Ovary (tissue), 9 donors: Measurements from ENCODE around the gene TMEM150B. TPM values are rescaled to one million over a fixed set of nuclear protein-coding genes. Genes with fewer than 3 reads are reported as not detected.

Source experiments
- DNase-seq, 5 donors: peaks; one replicate each; pipeline ENCODE4 v3.0.0-alpha.2; 2019 to 2020
- H3K27ac ChIP-seq, 2 donors: fragments of 200-600 bp; one replicate each; pipeline versions ENCODE4 v1.5.1 to v1.8.0; 2019 to 2022
- H3K27me3 ChIP-seq: fragments of 200-600 bp; one replicate; pipeline ENCODE4 v1.8.0; 2022
- H3K36me3 ChIP-seq: fragments of 200-600 bp; sonication (generic); one replicate; pipeline ENCODE4 v1.5.1; 2019
- H3K4me1 ChIP-seq: one replicate; pipeline ENCODE4 v1.8.1; 2013; ENCODE audit warnings: mild to moderate bottlenecking, moderate library complexity; ENCODE audit not compliant: insufficient read depth
- H3K4me3 ChIP-seq: fragments of 200-600 bp; sonication (generic); one replicate; pipeline ENCODE4 v1.5.1; 2017
- H3K9me3 ChIP-seq, 2 donors: fragments of 200-600 bp in 1 of 2; sonication (generic) in 1 of 2; one replicate each; pipeline versions ENCODE4 v1.5.1 to v1.8.1; 2013 to 2019; ENCODE audit warnings: mild to moderate bottlenecking in 1 of 2, moderate library complexity in 1 of 2
- CTCF ChIP-seq, 3 donors: fragments of 450-650 bp in 2 of 3; fragments of 200-600 bp in 1 of 3; IDR thresholded peaks; one replicate each; pipeline versions ENCODE4 v1.5.1 to v1.8.0; 2016 to 2022; ENCODE audit warnings: antibody characterized with exemption in 3 of 3, mild to moderate bottlenecking in 1 of 3
- EP300 ChIP-seq: sonication (generic); formaldehyde crosslinking; IDR thresholded peaks from one replicate; pipeline ENCODE4 v1.6.1; 2017; ENCODE audit warnings: antibody characterized with exemption
- POLR2A ChIP-seq: fragments of 450-650 bp; IDR thresholded peaks from one replicate; pipeline ENCODE4 v1.6.1; 2017; ENCODE audit warnings: antibody characterized with exemption, mild to moderate bottlenecking, moderate library complexity
- WGBS, 3 donors: extraction: QIAGEN DNeasy Blood & Tissue Kit in 1 of 3; methylation state at CpG; one replicate each; pipeline versions ENCODE4 v1.1.5 to v1.1.7; 2013 to 2017; 5-methylcytosine and 5-hydroxymethylcytosine counted together
- intact Hi-C, 4 donors: fragments of 100-400 bp; cut with DNase I; formaldehyde crosslinking; loops; one replicate each; pipeline versions ENCODE4 v1.11.0 to v1.15.1; 2022 to 2023
- polyA plus RNA-seq, 2 donors: library from polyadenylated mRNA; stranded (reverse); fragments of 200-250 nt in 1 of 2; fragments of 350-450 nt in 1 of 2; fragmentation: Illumina TruSeq in 1 of 2; extraction: RNeasy Lipid Tissue Mini Kit (QIAGEN cat#74804) in 1 of 2; gene quantifications; one replicate each; pipeline ENCODE4 v1.2.3, GENCODE V29; 2013 to 2014
- total RNA-seq, 7 donors: library from RNA; depleted of rRNA in 2 of 7; stranded (reverse); fragments of >200 nt in 2 of 7; fragmentation: NEBNext Ultra II Directional in 3 of 7; extraction: Animal tissue kit (Norgen Biotek cat#: 25700) in 3 of 7; gene quantifications; one replicate each; pipeline versions ENCODE4 v1.1.0 to v1.2.4, GENCODE V29; 2016 to 2023
- donor health status: DM: no; HTN: no; CAD: no; lungs with moderate emphysema.
- donor health status: DM: no; HTN: no; CAD: no.
- donor health status: Bipolar disorder and iron deficiency.
- donor health status: DM: yes; HTN: yes; CAD: no.
- donor health status: DM: no; HTN: no; CAD: no.
- donor health status: DM: yes; HTN: yes; CAD: no.

The TMEM150B gene
- total and polyA plus RNA-seq, 9 donors, result 0.36 to 3.9 (median 0.76) TPM

GRCh38 chr19:55345101-55345817, 20.1 kb upstream of the TMEM150B start:
- no peak for TF ChIP-seq CTCF (IDR thresholded peaks at IDR 0.05)
- TF ChIP-seq EP300, result no peak
- no peak for TF ChIP-seq POLR2A
- Histone ChIP-seq H3K36me3 (no peaks in the 10 kb centered on the region), H3K9me3 (no peaks in the 10 kb centered on the region), H3K27me3 (no peaks in the 10 kb centered on the region), H3K4me3 (no peak overlapping the region), H3K4me1 (peaks cover 6% of the 10 kb centered on the region), H3K27ac (no peak overlapping the region)
- WGBS, 3 donors, result 78 to 84% (median 80%) methylated on average over 22 of the region's 22 CpGs
- intact Hi-C loops, result no loop called here
- DNase-seq, result no peak

GRCh38 chr19:55344444-55344843, 19.3 kb upstream of the TMEM150B start:
- intact Hi-C loops, result loop anchor here in 1 of 4 donors (5.0 kb wide), 1 partner anchor 38 kb away; the partner anchor contains the start of gene TMEM238
- TF ChIP-seq CTCF (IDR thresholded peaks at IDR 0.05), result no peak
- TF ChIP-seq POLR2A, result no peak
- no peak for TF ChIP-seq EP300
- H3K9me3 ChIP-seq, result no peaks in the 10 kb centered on the region
- H3K4me1 ChIP-seq, result peaks cover 7% of the 10 kb centered on the region
- no peaks in the 10 kb centered on the region for H3K36me3 ChIP-seq
- H3K27me3 ChIP-seq, result no peaks in the 10 kb centered on the region
- no peak overlapping the region for H3K4me3 ChIP-seq
- H3K27ac ChIP-seq, result no peak overlapping the region
- DNase-seq, result peak in 1 of 5 donors; percentile 30
- WGBS, 3 donors, result 73 to 77% (median 75%) methylated on average over 9 of the region's 9 CpGs

- H3K27me3 ChIP-seq, result no peaks in the 10 kb centered on the region
- no peaks in the 10 kb centered on the region for H3K36me3 ChIP-seq
- H3K9me3 ChIP-seq, result no peaks in the 10 kb centered on the region
- no peak overlapping the region for H3K27ac ChIP-seq
- H3K4me3 ChIP-seq, result peak overlapping the region; percentile 93
- intact Hi-C loops, result loop anchor here in 1 of 4 donors (5.0 kb wide), 1 partner anchor 40 kb away; the partner anchor contains the start of gene TMEM238
- TF ChIP-seq CTCF (IDR thresholded peaks at IDR 0.05), result no peak
- no peak for TF ChIP-seq POLR2A
- no peak for TF ChIP-seq EP300
- 74 to 80% (median 79%) methylated on average over 39 to 50 of the region's 50 CpGs for WGBS, 3 donors
- peak in 1 of 5 donors; percentile 46 for DNase-seq
- peaks cover 9% of the 10 kb centered on the region for H3K4me1 ChIP-seq
These were observed 16.7 kb upstream of the TMEM150B start for GRCh38 chr19:55341595-55342531.

- peaks cover 9% of the 10 kb centered on the region for H3K4me1 ChIP-seq
- H3K27ac ChIP-seq, result peak overlapping the region in 1 of 2 donors; percentile 14
- WGBS, 3 donors, result 3 to 4% (median 3%) methylated on average over 5 to 15 of the region's 15 CpGs
- peak overlapping the region; percentile 93 for H3K4me3 ChIP-seq
- H3K27me3 ChIP-seq, result no peaks in the 10 kb centered on the region
- no peaks in the 10 kb centered on the region for H3K9me3 ChIP-seq
- intact Hi-C loops, result loop anchor here in 1 of 4 donors (5.0 kb wide), 1 partner anchor 41 kb away; the partner anchor contains the start of gene TMEM238
- no peak for TF ChIP-seq CTCF (IDR thresholded peaks at IDR 0.05)
- no peak for TF ChIP-seq EP300
- no peak for TF ChIP-seq POLR2A
- H3K36me3 ChIP-seq, result no peaks in the 10 kb centered on the region
- peak; percentile 67 to 75 (median 68) for DNase-seq
These were observed 16.0 kb upstream of the TMEM150B start for GRCh38 chr19:55341171-55341588.
